GM12891 (cell line): Measurements from ENCODE around the gene CLDN3.
"Not testable (repeated sequence)": the region's sequence is repeated elsewhere in the genome, so short reads cannot be mapped to it uniquely, and the experiment has no call there.

Experiments used
- DNase-seq: peaks from one replicate; pipeline ENCODE4 v3.0.0; 2011; ENCODE audit warnings: low spot score; ENCODE audit not compliant: insufficient read length
- FAIRE-seq: peaks from 2 replicates; lab custom pipeline; 2011; peaks lifted over from hg19 to GRCh38; lab: Jason Lieb, UNC
- PAX5 ChIP-seq: IDR thresholded peaks from 2 replicates; pipeline ENCODE4 v1.6.1; 2011; ENCODE audit warnings: low read length, moderate library complexity, mild to moderate bottlenecking; ENCODE audit not compliant: insufficient read depth, severe bottlenecking
- POLR2A ChIP-seq: IDR thresholded peaks from 2 replicates; pipeline ENCODE4 v1.6.1; 2011; ENCODE audit warnings: low read depth, low read length, control low read depth
- POLR2AphosphoS5 ChIP-seq: IDR thresholded peaks from 2 replicates; pipeline ENCODE4 v1.6.1; 2011; ENCODE audit warnings: low read depth, low read length, control low read depth
- POU2F2 ChIP-seq: IDR thresholded peaks from 2 replicates; pipeline ENCODE4 v1.6.1; 2011; ENCODE audit warnings: low read depth, mild to moderate bottlenecking, control low read depth, low read length, moderate library complexity
- SPI1 ChIP-seq: IDR thresholded peaks from 2 replicates; pipeline ENCODE4 v1.6.1; 2011; ENCODE audit warnings: low read depth, low read length, control low read depth
- TAF1 ChIP-seq: IDR thresholded peaks from 2 replicates; pipeline ENCODE4 v1.6.1; 2011; ENCODE audit warnings: low read depth, low read length, control low read depth

The CLDN3 gene

GRCh38 chr7:73734619-73735527 lies 35.2 kb downstream of the CLDN3 start:
- TF ChIP-seq PAX5 (no peak), POLR2AphosphoS5 (no peak), SPI1 (peak; percentile 35), TAF1 (no peak)
- peak; percentile 63 for DNase-seq
- peak; percentile 93 for FAIRE-seq

- DNase-seq, result no peak
- FAIRE-seq, result no peak
- TF ChIP-seq PAX5 (no peak), TAF1 (no peak), POLR2AphosphoS5 (no peak), POLR2A (no peak), POU2F2 (no peak), SPI1 (no peak)
Measured at GRCh38 chr7:73732397-73732796, 37.7 kb downstream of the CLDN3 start.

GRCh38 chr7:73730485-73730884 lies 39.6 kb downstream of the CLDN3 start:
- no peak for DNase-seq
- FAIRE-seq, result no peak
- TF ChIP-seq POLR2A (no peak), SPI1 (no peak), PAX5 (no peak), TAF1 (no peak), POU2F2 (no peak), POLR2AphosphoS5 (no peak)

GRCh38 chr7:73728551-73728950 lies 41.5 kb downstream of the CLDN3 start:
- TF ChIP-seq POU2F2, result no peak
- TF ChIP-seq POLR2A, result no peak
- TF ChIP-seq PAX5, result no peak
- TF ChIP-seq SPI1, result no peak
- no peak for TF ChIP-seq TAF1
- no peak for TF ChIP-seq POLR2AphosphoS5
- no peak for DNase-seq
- FAIRE-seq, result no peak

GRCh38 chr7:73727952-73728351 lies 42.1 kb downstream of the CLDN3 start:
- no peak for DNase-seq
- no peak for FAIRE-seq
- no peak for TF ChIP-seq TAF1
- no peak for TF ChIP-seq POU2F2
- no peak for TF ChIP-seq PAX5
- no peak for TF ChIP-seq POLR2AphosphoS5

- TF ChIP-seq POLR2AphosphoS5, result no peak
- TF ChIP-seq SPI1, result no peak
- TF ChIP-seq POU2F2, result no peak
- no peak for TF ChIP-seq POLR2A
- TF ChIP-seq PAX5, result no peak
- TF ChIP-seq TAF1, result no peak
- no peak for DNase-seq
- no peak for FAIRE-seq
Measured at GRCh38 chr7:73726083-73726466, 44.0 kb downstream of the CLDN3 start.

GRCh38 chr7:73723813-73724212 lies 46.3 kb downstream of the CLDN3 start:
- TF ChIP-seq SPI1, result no peak
- TF ChIP-seq POLR2A, result no peak
- TF ChIP-seq TAF1, result no peak
- no peak for TF ChIP-seq POLR2AphosphoS5
- no peak for TF ChIP-seq PAX5
- no peak for TF ChIP-seq POU2F2
- FAIRE-seq (no peak), DNase-seq (no peak)

GRCh38 chr7:73722785-73723184 lies 47.3 kb downstream of the CLDN3 start:
- no peak for DNase-seq
- FAIRE-seq, result no peak
- TF ChIP-seq POLR2A (no peak), POU2F2 (no peak), POLR2AphosphoS5 (no peak), TAF1 (no peak), PAX5 (no peak), SPI1 (no peak)

- DNase-seq, FAIRE-seq: not testable (repeated sequence)
Measured at GRCh38 chr7:73722182-73722581, 47.9 kb downstream of the CLDN3 start.

- FAIRE-seq, result no peak
- TF ChIP-seq TAF1 (no peak), SPI1 (no peak), POU2F2 (no peak), PAX5 (no peak), POLR2AphosphoS5 (no peak), POLR2A (no peak)
- DNase-seq, result no peak
Measured at GRCh38 chr7:73721377-73721817, 48.7 kb downstream of the CLDN3 start.

GRCh38 chr7:73720443-73720842 lies 49.6 kb downstream of the CLDN3 start:
- not testable (repeated sequence) for DNase-seq, FAIRE-seq
